HFF-Myc (cell line): ENCODE measurements around the gene ADH6.

ENCODE experiments used
- DNase-seq: peaks from one replicate; pipeline ENCODE4 v3.0.0-alpha.2; 2011; ENCODE audit warnings: low read depth; ENCODE audit errors: extremely low read depth
- H3K4me3 ChIP-seq: replicated peaks from 2 replicates; pipeline ENCODE4 v1.5.1; 2011; ENCODE audit warnings: low read depth, mild to moderate bottlenecking, control low read depth, low read length
- TF ChIP-seq, protein P1 (sequence below): IDR thresholded peaks from 2 replicates; pipeline ENCODE4 v1.5.1; 2012; ENCODE audit warnings: mild to moderate bottlenecking, low read depth, low read length, control low read depth; ENCODE audit errors: missing control alignments

Gene ADH6

GRCh38 chr4:99186029-99186428 lies 33.0 kb downstream of the ADH6 start:
- TF ChIP-seq, protein P1, sequence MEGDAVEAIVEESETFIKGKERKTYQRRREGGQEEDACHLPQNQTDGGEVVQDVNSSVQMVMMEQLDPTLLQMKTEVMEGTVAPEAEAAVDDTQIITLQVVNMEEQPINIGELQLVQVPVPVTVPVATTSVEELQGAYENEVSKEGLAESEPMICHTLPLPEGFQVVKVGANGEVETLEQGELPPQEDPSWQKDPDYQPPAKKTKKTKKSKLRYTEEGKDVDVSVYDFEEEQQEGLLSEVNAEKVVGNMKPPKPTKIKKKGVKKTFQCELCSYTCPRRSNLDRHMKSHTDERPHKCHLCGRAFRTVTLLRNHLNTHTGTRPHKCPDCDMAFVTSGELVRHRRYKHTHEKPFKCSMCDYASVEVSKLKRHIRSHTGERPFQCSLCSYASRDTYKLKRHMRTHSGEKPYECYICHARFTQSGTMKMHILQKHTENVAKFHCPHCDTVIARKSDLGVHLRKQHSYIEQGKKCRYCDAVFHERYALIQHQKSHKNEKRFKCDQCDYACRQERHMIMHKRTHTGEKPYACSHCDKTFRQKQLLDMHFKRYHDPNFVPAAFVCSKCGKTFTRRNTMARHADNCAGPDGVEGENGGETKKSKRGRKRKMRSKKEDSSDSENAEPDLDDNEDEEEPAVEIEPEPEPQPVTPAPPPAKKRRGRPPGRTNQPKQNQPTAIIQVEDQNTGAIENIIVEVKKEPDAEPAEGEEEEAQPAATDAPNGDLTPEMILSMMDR: no peak
- no peak for DNase-seq
- no peak overlapping the region for H3K4me3 ChIP-seq

GRCh38 chr4:99185581-99185980 lies 33.5 kb downstream of the ADH6 start:
- TF ChIP-seq, protein P1: no peak
- DNase-seq: no peak
- H3K4me3 ChIP-seq: no peak overlapping the region

DNA sequence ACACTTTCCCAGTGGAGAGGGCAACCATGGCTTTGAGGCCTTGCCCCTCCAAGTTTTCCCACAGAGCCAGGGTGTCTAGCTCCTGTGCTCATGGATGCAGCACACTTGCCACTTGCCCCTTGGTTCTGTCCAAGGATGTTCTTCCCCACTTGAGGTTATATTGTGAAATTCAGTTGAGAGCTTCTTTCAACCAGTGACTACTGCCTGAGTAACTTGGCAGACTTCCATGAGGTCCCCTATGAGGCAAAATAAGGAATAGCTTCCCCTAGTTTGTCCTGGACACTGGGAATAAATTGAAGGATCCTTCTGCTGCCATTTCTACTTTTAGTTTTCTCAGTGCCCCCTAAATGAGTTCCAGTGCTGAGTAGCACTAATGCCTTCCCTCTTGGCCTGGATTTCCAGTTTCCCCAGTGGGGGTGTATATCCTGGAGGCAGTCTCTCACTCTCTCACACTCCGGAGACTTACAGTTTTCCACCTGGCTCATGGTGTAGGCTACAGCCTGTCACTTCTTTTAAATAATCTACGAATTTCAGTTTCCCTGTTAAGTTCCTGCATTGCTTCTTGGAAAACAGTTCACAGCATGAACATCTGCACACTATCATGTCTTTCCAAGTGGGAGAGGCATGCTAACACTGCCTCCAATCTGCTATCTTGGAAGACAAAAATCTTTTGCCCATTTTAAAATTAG lies 38.5 kb downstream of the ADH6 start:
- TF ChIP-seq, protein P1: no peak
- no peak overlapping the region for H3K4me3 ChIP-seq
- DNase-seq: peak; percentile 45

DNA sequence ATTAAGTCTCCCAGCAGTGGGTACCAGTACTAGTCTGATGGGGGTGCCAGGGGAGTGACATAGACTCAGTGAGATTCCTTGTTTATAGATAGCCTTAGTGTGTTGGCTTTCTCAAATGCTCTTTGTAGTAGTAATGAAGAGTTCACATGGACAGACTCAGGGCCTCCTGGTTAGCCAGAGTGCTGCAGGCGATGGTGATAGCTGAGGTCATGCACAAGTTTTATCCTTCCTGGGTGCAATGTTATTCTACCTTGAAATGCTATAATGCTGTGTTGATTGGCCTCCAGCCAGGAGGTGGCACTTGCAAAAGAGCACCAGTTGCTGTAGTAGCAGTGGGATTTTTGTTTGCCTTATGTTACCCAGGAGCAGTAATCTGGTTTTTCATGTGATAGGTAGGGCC lies 39.4 kb downstream of the ADH6 start:
- no peak for DNase-seq
- TF ChIP-seq, protein P1: no peak
- H3K4me3 ChIP-seq: no peak overlapping the region

GRCh38 chr4:99179178-99179577 lies 39.9 kb downstream of the ADH6 start:
- TF ChIP-seq, protein P1: no peak
- H3K4me3 ChIP-seq: no peak overlapping the region
- DNase-seq: no peak

GRCh38 chr4:99166544-99166943 lies 52.5 kb downstream of the ADH6 start:
- DNase-seq: no peak
- TF ChIP-seq, protein P1: no peak
- H3K4me3 ChIP-seq: no peak overlapping the region

DNA sequence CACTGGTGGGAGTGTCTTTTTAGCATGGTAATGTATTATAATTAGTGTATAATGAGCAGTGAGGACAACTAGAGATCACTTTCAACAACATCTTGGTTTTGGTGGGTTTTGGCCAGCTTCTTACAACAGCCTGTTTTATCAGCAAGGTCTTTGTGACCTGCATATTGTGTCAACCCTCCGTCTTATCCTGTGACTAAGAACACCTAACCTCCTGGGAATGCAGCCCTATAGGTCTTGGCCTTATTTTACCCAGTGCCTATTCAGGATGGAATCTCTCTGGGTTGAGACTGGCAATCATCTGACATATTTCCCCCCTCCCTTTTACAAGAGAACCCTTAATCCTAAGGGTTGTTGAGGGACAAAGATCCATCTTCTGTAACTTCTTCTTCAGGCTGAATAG lies 53.1 kb downstream of the ADH6 start:
- DNase-seq: no peak
- TF ChIP-seq, protein P1: no peak
- H3K4me3 ChIP-seq: no peak overlapping the region
